CD4-positive, alpha-beta memory T cell (primary cell): ENCODE data around the gene GGT1. TPM values are rescaled to one million over a fixed set of nuclear protein-coding genes. Genes with fewer than 3 reads are reported as not detected.
"Not testable (repeated sequence)": the region's sequence is repeated elsewhere in the genome, so short reads cannot be mapped to it uniquely, and the experiment has no call there.

Experiments
- CTCF ChIA-PET: fragments of 350-600 bp; sonication (Branson Sonifier 250); formaldehyde crosslinking; loops from one replicate; lab custom pipeline; 2021; ENCODE audit warnings: inconsistent platforms; ENCODE audit not compliant: partially characterized antibody; lab: Charles Lee
- POLR2A ChIA-PET: fragments of 350-600 bp; sonication (Branson Sonifier 250); formaldehyde crosslinking; loops from one replicate; lab custom pipeline; 2021; ENCODE audit not compliant: partially characterized antibody; lab: Charles Lee
- DNase-seq, 5 donors: peaks; one replicate each; pipeline versions ENCODE4 v3.0.0 to v3.0.0-alpha.2; 2020 to 2022; ENCODE audit warnings: mixed read lengths in 1 of 5
- H3K27ac ChIP-seq: one replicate; pipeline ENCODE4 v1.7.0; 2013; ENCODE audit warnings: low read depth, low read length
- H3K27me3 ChIP-seq: 2 replicates; pipeline ENCODE4 v1.7.0; 2013; ENCODE audit warnings: mild to moderate bottlenecking, low read length, moderate library complexity; ENCODE audit not compliant: insufficient read depth
- H3K36me3 ChIP-seq: 2 replicates; pipeline ENCODE4 v1.7.0; 2013; ENCODE audit warnings: mild to moderate bottlenecking, low read length, moderate library complexity; ENCODE audit not compliant: insufficient read depth
- H3K4me1 ChIP-seq: 2 replicates; pipeline ENCODE4 v1.7.0; 2013; ENCODE audit warnings: mild to moderate bottlenecking, low read length, moderate library complexity; ENCODE audit not compliant: insufficient read depth
- H3K4me3 ChIP-seq, 2 donors: one replicate each; pipeline ENCODE4 v1.7.0; 2013; ENCODE audit warnings: low read length in 2 of 2, mild to moderate bottlenecking in 1 of 2
- H3K9me3 ChIP-seq, 2 donors: one replicate each; pipeline ENCODE4 v1.7.0; 2013; ENCODE audit warnings: low read length in 2 of 2, control low read depth in 1 of 2; ENCODE audit not compliant: control insufficient read depth in 1 of 2
- H3K27ac Mint-ChIP-seq, 7 donors: one replicate each; pipeline ENCODE4 v1.8.0; 2020 to 2021; ENCODE audit warnings: mixed read lengths in 7 of 7, mild to moderate bottlenecking in 6 of 7, inconsistent platforms in 3 of 7, moderate library complexity in 3 of 7
- H3K27me3 Mint-ChIP-seq, 2 donors: one replicate each; pipeline ENCODE4 v1.8.0; 2020 to 2021; ENCODE audit warnings: mixed read lengths in 2 of 2
- H3K36me3 Mint-ChIP-seq, 2 donors: one replicate each; pipeline ENCODE4 v1.8.0; 2020 to 2021; ENCODE audit warnings: mixed read lengths in 2 of 2, inconsistent platforms in 1 of 2, mild to moderate bottlenecking in 1 of 2
- H3K4me1 Mint-ChIP-seq, 4 donors: one replicate each; pipeline ENCODE4 v1.8.0; 2020 to 2021; ENCODE audit warnings: mixed read lengths in 4 of 4, mild to moderate bottlenecking in 1 of 4
- H3K4me3 Mint-ChIP-seq, 8 donors: one replicate each; pipeline ENCODE4 v1.8.0; 2020 to 2021; ENCODE audit warnings: mixed read lengths in 8 of 8, mild to moderate bottlenecking in 7 of 8, moderate library complexity in 6 of 8, inconsistent platforms in 3 of 8
- H3K9me3 Mint-ChIP-seq, 8 donors: one replicate each; pipeline ENCODE4 v1.8.0; 2020 to 2021; ENCODE audit warnings: mixed read lengths in 8 of 8, mild to moderate bottlenecking in 5 of 8, inconsistent platforms in 3 of 8, moderate library complexity in 1 of 8
- intact Hi-C: fragments of 100-400 bp; cut with micrococcal nuclease; formaldehyde crosslinking; loops from one replicate; pipeline ENCODE4 v1.15.1; 2023
- polyA plus RNA-seq, 2 donors: library from polyadenylated mRNA; unstranded; fragments of 300-500 nt; fragmentation: Illumina TruSeq; gene quantifications; one replicate each; pipeline ENCODE4 v1.2.3, GENCODE V29; 2021
- total RNA-seq, 2 experiments: library from RNA; stranded (reverse); gene quantifications; one replicate each; pipeline ENCODE4 v1.2.3, GENCODE V29; 2021

The GGT1 gene
- total and polyA plus RNA-seq, 4 experiments from 2014 or later = 11.9 to 28.3 (median 22.6) TPM

GRCh38 chr22:24589518-24590030 is 13.4 kb upstream of the GGT1 start:
- Histone ChIP-seq H3K4me3 (no peak overlapping the region), H3K36me3 (no peaks in the 10 kb centered on the region), H3K27ac (no peak overlapping the region), H3K27me3 (no peaks in the 10 kb centered on the region), H3K4me1 (peaks cover 4% of the 10 kb centered on the region), H3K9me3 (no peaks in the 10 kb centered on the region)
- Mint-ChIP-seq H3K4me1 (peaks cover 0 to 6% (median 2%) of the 10 kb centered on the region in 4 donors), H3K36me3 (no peaks in the 10 kb centered on the region), H3K27ac (no peak overlapping the region), H3K9me3 (no peaks in the 10 kb centered on the region), H3K27me3 (no peaks in the 10 kb centered on the region), H3K4me3 (no peak overlapping the region)
- POLR2A ChIA-PET = no interaction called here
- DNase-seq = no peak
- intact Hi-C loops = no loop called here
- CTCF ChIA-PET = no interaction called here

GRCh38 chr22:24590596-24591173 is 12.3 kb upstream of the GGT1 start:
- CTCF ChIA-PET = no interaction called here

GRCh38 chr22:24591286-24591830 is 11.6 kb upstream of the GGT1 start:
- ChIA-PET CTCF (no interaction called here), POLR2A (no interaction called here)
- H3K9me3 ChIP-seq = no peaks in the 10 kb centered on the region
- Mint-ChIP-seq H3K36me3 (no peaks in the 10 kb centered on the region), H3K9me3 (no peaks in the 10 kb centered on the region), H3K4me1 (peaks cover 0 to 6% (median 2%) of the 10 kb centered on the region in 4 donors), H3K27ac (no peak overlapping the region), H3K27me3 (no peaks in the 10 kb centered on the region), H3K4me3 (no peak overlapping the region)
- H3K27ac ChIP-seq = no peak overlapping the region
- DNase-seq = no peak
- no peak overlapping the region for H3K4me3 ChIP-seq
- intact Hi-C loops = no loop called here
- H3K4me1 ChIP-seq = peaks cover 4% of the 10 kb centered on the region
- no peaks in the 10 kb centered on the region for H3K36me3 ChIP-seq
- H3K27me3 ChIP-seq = no peaks in the 10 kb centered on the region

More at GRCh38 chr22:24590596-24591173, 12.3 kb upstream of the GGT1 start:
- Mint-ChIP-seq H3K36me3 (no peaks in the 10 kb centered on the region), H3K9me3 (no peaks in the 10 kb centered on the region), H3K4me1 (peaks cover 0 to 6% (median 2%) of the 10 kb centered on the region in 4 donors), H3K4me3 (peak overlapping the region in 1 of 8 donors; percentile 27), H3K27me3 (no peaks in the 10 kb centered on the region), H3K27ac (no peak overlapping the region)
- no peaks in the 10 kb centered on the region for H3K36me3 ChIP-seq
- no peak overlapping the region for H3K4me3 ChIP-seq
- POLR2A ChIA-PET = no interaction called here
- no peak for DNase-seq
- intact Hi-C loops = no loop called here
- no peak overlapping the region for H3K27ac ChIP-seq
- peaks cover 4% of the 10 kb centered on the region for H3K4me1 ChIP-seq
- H3K9me3 ChIP-seq = no peaks in the 10 kb centered on the region
- no peaks in the 10 kb centered on the region for H3K27me3 ChIP-seq

GRCh38 chr22:24592058-24592850 is 10.7 kb upstream of the GGT1 start:
- Mint-ChIP-seq H3K9me3 (no peaks in the 10 kb centered on the region), H3K36me3 (no peaks in the 10 kb centered on the region), H3K27ac (peak overlapping the region in 2 of 7 donors; percentile 57 to 74), H3K4me3 (peak overlapping the region; percentile 82 to 90 (median 85)), H3K27me3 (no peaks in the 10 kb centered on the region), H3K4me1 (peaks cover 0 to 6% (median 2%) of the 10 kb centered on the region in 4 donors)
- Histone ChIP-seq H3K4me1 (peaks cover 4% of the 10 kb centered on the region), H3K9me3 (no peaks in the 10 kb centered on the region), H3K4me3 (no peak overlapping the region), H3K27ac (no peak overlapping the region), H3K27me3 (no peaks in the 10 kb centered on the region), H3K36me3 (no peaks in the 10 kb centered on the region)
- ChIA-PET CTCF (no interaction called here), POLR2A (no interaction called here)
- no peak for DNase-seq
- intact Hi-C loops = no loop called here

- no peaks in the 10 kb centered on the region for H3K27me3 ChIP-seq
- no peaks in the 10 kb centered on the region for H3K36me3 Mint-ChIP-seq
- H3K27me3 Mint-ChIP-seq = no peaks in the 10 kb centered on the region
- peak within 1 kb of the TSS; percentile 82 to 90 (median 85) for H3K4me3 Mint-ChIP-seq
- CTCF ChIA-PET = no interaction called here
- no peaks in the 10 kb centered on the region for H3K9me3 ChIP-seq
- no peak for DNase-seq
- H3K27ac ChIP-seq = no peak within 1 kb of the TSS
- no peak within 1 kb of the TSS for H3K4me3 ChIP-seq
- peaks cover 0 to 6% (median 2%) of the 10 kb centered on the region in 4 donors for H3K4me1 Mint-ChIP-seq
- no peaks in the 10 kb centered on the region for H3K9me3 Mint-ChIP-seq
- no peaks in the 10 kb centered on the region for H3K36me3 ChIP-seq
- peak within 1 kb of the TSS in 2 of 7 donors; percentile 57 to 74 for H3K27ac Mint-ChIP-seq
- peaks cover 4% of the 10 kb centered on the region for H3K4me1 ChIP-seq
- intact Hi-C loops = no loop called here
- POLR2A ChIA-PET = no interaction called here
Measured at GRCh38 chr22:24592851-24593558, 10.0 kb upstream of the GGT1 start, which contains the start of gene LRRC75B. Gene LRRC75B (minus strand): TSS chr22:24593073. CDS start chr22:24593039, 34 bp downstream.

GRCh38 chr22:24593559-24593835 is 9.5 kb upstream of the GGT1 start:
- H3K4me1 Mint-ChIP-seq, DNase-seq, H3K27me3 Mint-ChIP-seq, H3K4me1 ChIP-seq, H3K27ac ChIP-seq, H3K9me3 Mint-ChIP-seq, H3K27ac Mint-ChIP-seq, intact Hi-C loops, CTCF ChIA-PET, H3K36me3 ChIP-seq, H3K27me3 ChIP-seq, H3K36me3 Mint-ChIP-seq, H3K9me3 ChIP-seq, H3K4me3 ChIP-seq, POLR2A ChIA-PET: not testable (repeated sequence)
- peak overlapping the region in 6 of 8 donors; percentile 9 to 62 (median 54) for H3K4me3 Mint-ChIP-seq
